Glutamatergic neuron (in vitro differentiated cells): ENCODE data around the gene RIPOR3. TPM values are rescaled to one million over a fixed set of nuclear protein-coding genes. Genes with fewer than 3 reads are reported as not detected.
"Not testable (repeated sequence)": the region's sequence is repeated elsewhere in the genome, so short reads cannot be mapped to it uniquely, and the experiment has no call there.

Experiments
- DNase-seq: peaks from one replicate; pipeline ENCODE4 v3.0.0; 2022
- H3K27ac Mint-ChIP-seq: one replicate; pipeline ENCODE4 v1.8.0; 2020; ENCODE audit warnings: mild to moderate bottlenecking, mixed read lengths, inconsistent platforms; ENCODE audit not compliant: unreplicated experiment
- H3K27me3 Mint-ChIP-seq: one replicate; pipeline ENCODE4 v1.8.0; 2020; ENCODE audit warnings: mild to moderate bottlenecking, moderate library complexity, mixed read lengths, inconsistent platforms; ENCODE audit not compliant: unreplicated experiment
- H3K36me3 Mint-ChIP-seq: one replicate; pipeline ENCODE4 v1.8.0; 2020; ENCODE audit warnings: mild to moderate bottlenecking, mixed read lengths, inconsistent platforms; ENCODE audit not compliant: unreplicated experiment
- H3K4me1 Mint-ChIP-seq: one replicate; pipeline ENCODE4 v1.8.0; 2020; ENCODE audit warnings: mild to moderate bottlenecking, low read depth, mixed read lengths, inconsistent platforms; ENCODE audit not compliant: unreplicated experiment
- H3K4me3 Mint-ChIP-seq: one replicate; pipeline ENCODE4 v1.8.0; 2020; ENCODE audit warnings: mild to moderate bottlenecking, mixed read lengths, inconsistent platforms; ENCODE audit not compliant: unreplicated experiment
- H3K9me3 Mint-ChIP-seq: one replicate; pipeline ENCODE4 v1.8.0; 2020; ENCODE audit warnings: mild to moderate bottlenecking, moderate library complexity, mixed read lengths, inconsistent platforms; ENCODE audit not compliant: unreplicated experiment
- CTCF ChIP-seq: fragments of 200-600 bp; sonication (generic); IDR thresholded peaks from one replicate; pipeline ENCODE4 v1.5.0; 2021; ENCODE audit not compliant: partially characterized antibody, unreplicated experiment
- total RNA-seq: library from RNA; stranded (reverse); fragmentation: NEBNext Ultra II Directional; extraction: Animal tissue kit (Norgen Biotek cat#: 25700); gene quantifications from one replicate; pipeline ENCODE4 v1.2.1, GENCODE V29; 2021; ENCODE audit not compliant: unreplicated experiment

Gene RIPOR3
- total RNA-seq, 1 donor from 2014 or later = not detected

GRCh38 chr20:50701041-50701963 is 10.0 kb upstream of the RIPOR3 start:
- H3K4me3 Mint-ChIP-seq = no peak overlapping the region
- DNase-seq = no peak

GRCh38 chr20:50699688-50700087 is 8.3 kb upstream of the RIPOR3 start:
- no peaks in the 10 kb centered on the region for H3K9me3 Mint-ChIP-seq
- no peak overlapping the region for H3K4me3 Mint-ChIP-seq
- no peaks in the 10 kb centered on the region for H3K4me1 Mint-ChIP-seq
- no peak overlapping the region for H3K27ac Mint-ChIP-seq
- no peaks in the 10 kb centered on the region for H3K36me3 Mint-ChIP-seq
- H3K27me3 Mint-ChIP-seq = peaks cover 1% of the 10 kb centered on the region
- DNase-seq = no peak
- no peak for TF ChIP-seq CTCF

More at GRCh38 chr20:50701041-50701963, 10.0 kb upstream of the RIPOR3 start:
- no peak for TF ChIP-seq CTCF
- Mint-ChIP-seq H3K36me3 (no peaks in the 10 kb centered on the region), H3K9me3 (no peaks in the 10 kb centered on the region), H3K27ac (no peak overlapping the region), H3K4me1 (no peaks in the 10 kb centered on the region), H3K27me3 (peaks cover 1% of the 10 kb centered on the region)

- not testable (repeated sequence) for H3K4me1 Mint-ChIP-seq, H3K36me3 Mint-ChIP-seq, H3K9me3 Mint-ChIP-seq, H3K4me3 Mint-ChIP-seq, DNase-seq, H3K27me3 Mint-ChIP-seq, H3K27ac Mint-ChIP-seq
These were observed 6.9 kb upstream of the RIPOR3 start for GRCh38 chr20:50698255-50698654.

- Mint-ChIP-seq H3K27me3 (peaks cover 11% of the 10 kb centered on the region), H3K4me1 (peaks cover 10% of the 10 kb centered on the region), H3K9me3 (no peaks in the 10 kb centered on the region), H3K4me3 (no peak overlapping the region), H3K27ac (no peak overlapping the region), H3K36me3 (no peaks in the 10 kb centered on the region)
- DNase-seq = no peak
- no peak for TF ChIP-seq CTCF
These were observed 4.0 kb upstream of the RIPOR3 start for GRCh38 chr20:50695135-50695872.

GRCh38 chr20:50694379-50695134 is 3.2 kb upstream of the RIPOR3 start:
- peaks cover 11% of the 10 kb centered on the region for H3K27me3 Mint-ChIP-seq
- H3K36me3 Mint-ChIP-seq = no peaks in the 10 kb centered on the region
- no peak overlapping the region for H3K4me3 Mint-ChIP-seq
- H3K9me3 Mint-ChIP-seq = no peaks in the 10 kb centered on the region
- peaks cover 10% of the 10 kb centered on the region for H3K4me1 Mint-ChIP-seq
- DNase-seq = no peak
- TF ChIP-seq CTCF = no peak
- no peak overlapping the region for H3K27ac Mint-ChIP-seq
